Measurements from ENCODE around the gene LDLRAD3.

LDLRAD3 gene

DNA sequence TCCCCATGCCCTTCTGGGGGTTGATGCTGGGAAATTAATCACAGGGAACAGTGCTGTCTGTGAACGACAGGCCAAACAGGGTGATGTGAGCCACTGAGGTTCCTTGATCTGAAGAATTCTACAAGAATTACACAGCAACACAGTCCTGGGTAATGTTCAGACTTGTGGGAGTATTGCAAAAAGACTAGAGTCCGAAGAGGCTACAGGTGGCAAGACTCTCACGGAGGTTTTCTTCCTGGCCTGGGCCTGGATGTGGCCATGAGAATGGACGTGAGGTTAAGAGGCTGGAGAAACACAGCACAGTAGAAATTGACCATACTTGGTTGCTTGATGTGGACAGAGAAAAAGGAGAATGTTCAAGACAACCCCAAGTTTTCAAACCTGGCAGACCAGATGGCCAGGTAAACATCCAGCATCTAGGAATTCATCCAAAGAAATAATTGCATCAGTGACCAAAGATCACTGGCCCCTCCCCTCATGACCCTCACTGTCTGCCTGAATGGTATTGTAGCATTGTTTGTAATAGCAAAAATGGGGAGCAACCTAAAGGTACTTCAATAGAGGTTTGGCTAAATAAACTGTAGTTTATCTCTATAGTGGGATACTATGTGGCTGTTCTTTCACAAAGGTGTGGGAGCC, 274.5 kb downstream of the LDLRAD3 start:
- no peak for DNase-seq

DNA sequence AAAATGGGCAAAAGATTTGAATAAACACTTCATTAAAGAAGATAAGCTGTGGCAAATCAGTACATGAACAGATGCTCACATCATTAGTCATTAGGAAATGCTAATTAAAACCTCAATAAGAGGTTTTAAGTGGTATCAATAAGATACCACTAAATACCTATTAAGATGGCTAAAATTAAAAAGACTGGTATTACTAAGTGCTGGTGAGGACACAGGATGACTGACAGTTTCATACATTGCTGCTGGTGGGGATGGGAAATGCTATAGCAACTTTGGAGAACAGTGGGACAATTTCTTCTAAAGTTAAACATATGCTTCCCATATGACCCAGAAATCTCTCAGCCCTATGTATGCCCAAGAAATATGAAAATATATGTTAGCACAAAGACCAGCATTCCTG, 276.1 kb downstream of the LDLRAD3 start:
- no peak for DNase-seq

DNA sequence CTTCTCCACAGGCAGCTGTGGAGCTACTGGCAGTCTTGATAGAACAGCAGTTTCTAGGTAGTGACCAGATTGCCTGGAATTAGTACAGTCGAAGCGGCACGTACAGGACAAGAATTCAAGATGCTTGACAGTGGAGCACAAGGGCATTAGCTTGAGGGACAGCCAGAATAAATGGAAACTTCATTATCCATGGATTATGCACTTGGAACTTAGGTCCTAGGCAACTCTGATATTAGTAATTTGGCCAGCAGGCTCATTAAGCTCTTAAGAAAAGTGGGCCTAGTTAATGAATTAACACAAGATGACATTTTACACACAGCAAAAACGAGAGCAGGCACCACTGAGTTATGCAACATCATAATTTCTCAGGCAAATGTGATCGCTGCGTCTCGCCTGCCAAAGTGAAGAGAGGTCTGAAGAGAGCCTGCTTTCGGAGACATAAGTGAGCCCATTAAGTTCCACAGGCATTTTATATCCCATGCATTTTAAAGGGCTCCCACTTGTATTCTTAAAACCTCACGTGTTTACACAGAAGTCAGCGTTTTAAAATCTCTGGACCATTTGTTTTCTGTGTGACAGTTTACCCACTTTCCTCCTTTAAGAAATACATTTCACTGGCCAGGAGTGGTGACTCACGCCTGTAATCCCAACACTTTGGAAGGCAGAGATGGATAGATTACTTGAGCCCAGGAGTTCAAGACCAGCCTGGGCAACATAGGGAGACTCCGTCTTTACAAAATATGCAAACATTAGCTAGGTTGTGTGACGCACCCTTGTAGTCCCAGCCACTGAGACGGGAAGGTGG, 279.2 kb downstream of the LDLRAD3 start:
- no peak for DNase-seq

DNA sequence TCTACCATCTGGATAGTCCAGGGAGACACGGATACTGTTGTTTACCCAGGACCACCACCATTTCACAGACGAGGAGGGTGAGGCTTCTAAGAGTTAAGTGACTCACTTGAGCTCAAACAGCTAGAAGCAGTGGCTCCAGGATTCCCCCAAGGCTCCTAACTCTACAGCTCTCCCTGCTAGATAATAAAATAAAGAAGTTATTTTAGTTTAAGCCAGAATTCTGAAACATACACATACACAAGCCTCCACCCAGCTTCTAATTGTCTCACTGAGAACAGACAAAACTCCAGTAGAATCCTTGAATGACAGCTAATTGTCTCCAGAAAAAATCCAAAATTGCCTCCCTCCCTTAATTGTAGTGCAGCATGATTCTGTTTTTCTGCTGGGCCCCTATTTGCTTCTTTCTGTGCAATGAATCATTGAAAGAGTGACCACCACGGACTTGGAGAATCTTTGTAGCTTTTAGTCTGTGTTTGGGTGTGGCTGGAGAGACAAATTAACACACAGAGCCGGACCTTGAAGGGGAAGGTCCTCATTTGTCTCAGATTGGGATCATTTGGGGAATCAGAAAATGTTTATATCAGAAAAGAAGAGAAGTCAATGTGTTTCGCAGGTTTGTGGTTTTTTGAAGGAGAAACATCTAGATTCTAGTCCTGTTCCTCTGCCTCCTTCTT, 280.5 kb downstream of the LDLRAD3 start:
- no peak for DNase-seq

DNA sequence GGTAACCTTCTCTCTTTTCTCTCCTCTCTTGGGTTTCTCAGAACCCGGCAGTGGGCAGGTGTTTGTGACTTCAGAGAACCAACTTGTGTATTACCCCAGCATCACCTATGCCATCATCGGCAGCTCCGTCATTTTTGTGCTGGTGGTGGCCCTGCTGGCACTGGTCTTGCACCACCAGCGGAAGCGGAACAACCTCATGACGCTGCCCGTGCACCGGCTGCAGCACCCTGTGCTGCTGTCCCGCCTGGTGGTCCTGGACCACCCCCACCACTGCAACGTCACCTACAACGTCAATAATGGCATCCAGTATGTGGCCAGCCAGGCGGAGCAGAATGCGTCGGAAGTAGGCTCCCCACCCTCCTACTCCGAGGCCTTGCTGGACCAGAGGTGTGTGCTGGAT, 283.2 kb downstream of the LDLRAD3 start:
- no peak for DNase-seq

DNA sequence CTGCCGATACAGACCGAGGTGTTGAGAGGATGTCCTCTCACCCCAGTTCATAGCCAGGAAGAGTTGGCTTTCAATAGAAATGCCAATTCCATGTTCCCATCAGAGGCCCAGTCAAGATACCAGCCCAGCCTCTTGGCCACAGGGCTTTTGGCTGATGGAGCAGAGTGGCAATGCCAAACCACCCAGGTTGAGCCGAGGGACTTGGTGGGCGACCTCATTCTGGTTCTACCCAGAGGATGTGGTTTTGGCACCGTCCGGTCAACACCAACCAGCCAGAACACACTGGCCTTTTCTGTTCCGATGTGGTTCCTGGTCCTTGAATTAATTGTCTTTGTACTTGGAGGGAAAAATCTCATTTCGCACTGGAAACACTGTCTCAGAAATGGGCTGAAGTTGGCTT, 284.8 kb downstream of the LDLRAD3 start:
- DNase-seq, result no peak

DNA sequence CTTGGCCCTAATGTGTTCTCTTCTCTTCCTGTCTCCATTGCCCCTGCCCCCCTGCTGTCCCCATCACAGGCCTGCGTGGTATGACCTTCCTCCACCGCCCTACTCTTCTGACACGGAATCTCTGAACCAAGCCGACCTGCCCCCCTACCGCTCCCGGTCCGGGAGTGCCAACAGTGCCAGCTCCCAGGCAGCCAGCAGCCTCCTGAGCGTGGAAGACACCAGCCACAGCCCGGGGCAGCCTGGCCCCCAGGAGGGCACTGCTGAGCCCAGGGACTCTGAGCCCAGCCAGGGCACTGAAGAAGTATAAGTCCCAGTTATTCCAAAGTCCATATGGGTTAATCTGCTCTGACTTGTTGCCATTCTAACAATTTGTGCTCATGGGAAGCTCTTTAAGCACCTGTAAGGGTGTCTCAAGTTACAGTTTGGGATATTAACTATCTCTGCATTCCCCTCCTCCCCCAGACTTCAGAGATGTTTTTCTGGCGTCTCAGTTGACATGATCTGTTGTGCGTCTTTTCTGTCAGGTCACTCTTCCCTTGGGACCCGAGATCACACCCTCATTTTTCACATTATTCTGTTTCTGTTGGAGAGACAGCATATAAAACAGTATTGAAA, 285.3 kb downstream of the LDLRAD3 start:
- no peak for DNase-seq

DNA sequence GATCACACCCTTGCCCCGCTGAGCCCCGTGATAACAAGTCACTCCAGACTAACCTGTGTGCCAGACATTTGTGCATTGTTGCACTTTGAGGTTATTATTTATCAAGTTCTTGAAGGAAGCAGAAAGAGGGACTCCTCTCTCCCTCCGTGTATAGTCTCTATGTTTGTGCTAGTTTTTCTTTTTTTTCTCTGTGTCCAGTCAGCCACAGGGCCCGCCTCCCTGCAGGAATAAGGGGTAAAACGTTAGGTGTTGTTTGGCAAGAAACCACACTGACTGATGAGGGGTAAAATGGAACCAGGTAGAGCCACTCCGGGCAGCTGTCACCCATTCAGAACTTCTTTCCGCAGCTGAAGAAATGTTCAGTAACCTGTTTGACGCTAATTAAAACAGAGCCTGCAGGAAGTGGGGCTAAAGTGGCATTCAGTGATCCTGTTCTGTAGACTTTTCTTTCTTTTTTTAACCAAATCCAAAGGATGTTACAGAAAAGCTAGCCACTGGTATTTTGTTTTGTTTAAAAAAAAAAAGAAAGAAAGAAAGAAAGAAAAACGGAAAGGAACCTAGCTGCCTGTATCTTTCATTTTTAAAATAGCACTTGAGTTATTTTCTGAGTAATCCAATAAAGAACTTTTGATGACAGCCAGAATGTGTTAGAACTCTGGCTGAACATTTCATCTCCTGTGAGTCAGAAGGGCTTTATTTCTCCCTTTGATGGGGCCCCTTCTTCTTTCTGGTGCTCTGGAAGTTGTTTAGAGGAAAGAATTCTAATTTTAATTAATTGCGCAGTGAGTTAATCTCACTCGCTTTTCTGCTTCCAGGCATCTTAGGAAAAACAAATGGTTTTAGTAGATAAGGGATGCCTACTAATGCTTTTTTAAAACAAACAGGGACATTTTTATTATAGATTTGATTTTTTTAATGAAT, 287.2 kb downstream of the LDLRAD3 start:
- no peak for DNase-seq

DNA sequence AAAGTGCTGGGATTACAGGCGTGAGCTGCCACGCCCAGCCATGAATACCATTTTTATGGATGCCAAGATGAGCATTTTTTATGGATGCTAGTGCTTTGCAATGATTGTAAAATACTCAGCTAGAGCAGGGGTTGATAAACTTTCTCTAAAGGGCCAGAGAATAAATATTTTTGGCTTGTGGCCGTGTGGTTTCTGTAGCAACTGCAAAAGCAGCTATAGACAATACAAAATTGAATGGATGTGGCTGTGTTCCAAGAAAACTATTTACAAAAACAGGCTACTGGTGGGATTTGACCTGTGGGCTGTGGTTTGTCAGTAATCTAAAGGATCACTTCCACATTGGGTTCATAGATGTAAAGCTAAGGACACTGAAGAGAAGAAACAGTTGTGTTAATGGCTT, 289.3 kb downstream of the LDLRAD3 start:
- no peak for DNase-seq

DNA sequence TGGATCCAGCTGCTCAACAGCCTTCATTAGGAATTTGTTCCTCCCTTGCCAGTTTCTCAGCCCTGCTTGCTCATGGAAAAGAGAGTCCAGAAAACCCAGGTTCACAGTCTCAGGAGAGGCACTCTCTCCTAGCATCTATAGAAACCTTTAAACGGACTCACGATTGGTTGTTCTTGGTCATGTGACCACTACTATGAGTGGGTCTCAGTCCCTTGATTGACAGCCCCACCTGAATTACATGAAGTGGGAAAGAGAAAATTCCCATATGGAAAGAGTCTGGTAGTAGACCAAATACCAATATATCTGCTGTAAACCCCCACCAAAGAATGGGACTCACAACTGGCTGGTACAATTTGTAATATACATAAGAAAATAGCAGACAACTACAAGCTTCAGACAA, 291.0 kb downstream of the LDLRAD3 start:
- DNase-seq, result no peak

DNA sequence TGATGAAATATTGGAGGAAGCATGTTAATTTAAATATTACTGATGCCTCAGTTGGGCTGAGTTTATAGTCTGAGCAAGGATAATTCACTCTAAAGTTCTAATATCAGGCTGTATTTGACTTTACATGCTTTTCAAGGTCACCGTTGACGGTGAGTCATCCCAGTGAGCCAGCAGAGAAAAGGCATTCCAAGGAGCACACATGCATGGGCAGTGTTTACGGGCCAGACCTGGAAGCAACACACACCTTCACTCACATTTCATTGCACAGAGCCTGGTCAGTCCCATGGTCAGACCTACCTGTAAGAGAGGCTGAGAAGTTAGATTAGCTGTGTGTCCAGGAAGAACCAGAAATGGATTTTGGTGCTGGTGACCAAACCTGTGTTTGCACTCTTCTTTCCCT, 291.9 kb downstream of the LDLRAD3 start:
- no peak for DNase-seq

DNA sequence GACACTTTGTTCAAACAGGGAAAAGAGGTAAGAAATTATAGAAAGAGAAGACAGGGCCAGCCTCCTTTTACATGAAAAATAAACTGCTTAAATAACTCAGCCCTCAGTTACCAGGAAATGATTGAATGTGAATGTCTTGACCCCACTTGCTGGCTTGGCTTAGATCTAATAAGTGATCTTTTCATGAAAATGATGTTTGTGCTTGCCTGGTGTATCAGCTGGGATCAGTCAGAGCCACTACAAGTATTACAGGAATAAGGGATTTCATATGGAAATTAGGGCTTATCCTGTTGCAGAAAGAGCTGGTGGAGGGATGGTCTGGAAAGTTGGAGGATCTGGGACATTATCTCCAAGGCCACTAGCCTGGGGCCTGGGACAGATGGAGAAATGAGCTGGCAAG, 293.5 kb downstream of the LDLRAD3 start:
- no peak for DNase-seq

DNA sequence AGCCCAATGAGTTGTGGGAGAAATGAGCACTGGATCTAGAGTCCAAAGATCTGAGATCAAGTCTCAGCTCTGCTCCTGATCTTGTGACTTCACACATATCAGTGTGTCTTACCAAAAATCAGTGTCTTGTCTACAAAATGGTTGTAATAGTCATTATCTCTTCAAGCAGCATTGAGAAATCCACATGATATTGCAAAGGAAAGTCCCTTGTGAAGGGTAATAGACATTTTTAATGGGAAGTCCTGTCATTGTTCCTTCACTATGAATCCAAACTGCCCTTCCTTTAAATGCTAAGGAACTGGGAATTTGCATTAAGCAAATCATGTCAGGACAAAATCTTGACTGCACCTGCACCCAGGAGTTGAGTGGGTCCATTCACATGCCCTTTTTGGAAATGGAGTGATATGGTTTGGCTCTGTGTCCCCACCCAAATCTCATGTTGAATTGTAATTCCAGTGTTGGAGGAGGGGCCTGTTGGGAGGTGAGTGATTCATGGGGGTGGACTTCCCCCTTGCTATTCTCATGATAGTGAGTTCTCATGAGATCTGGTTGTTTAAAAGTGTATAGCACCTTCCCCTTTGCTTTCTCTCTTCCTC, 294.3 kb downstream of the LDLRAD3 start:
- no peak for DNase-seq

DNA sequence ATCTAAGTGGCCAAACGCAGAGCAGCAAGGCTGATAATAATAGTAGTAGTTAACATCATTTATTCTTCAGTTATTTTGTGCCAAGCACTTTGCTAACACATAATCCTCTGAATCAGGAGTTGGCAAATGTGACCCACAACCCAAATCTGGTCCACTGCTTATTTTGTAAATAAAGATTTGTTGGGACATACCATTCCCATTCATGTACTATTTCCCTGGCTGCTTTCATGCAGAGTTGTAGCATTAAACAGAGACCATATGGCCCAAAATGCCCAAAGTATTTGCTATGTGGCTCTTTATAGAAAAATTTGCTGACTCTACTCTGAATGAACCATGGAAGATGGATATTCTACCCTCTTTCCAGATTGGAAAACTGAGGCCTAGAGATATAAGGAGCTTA, 295.0 kb downstream of the LDLRAD3 start:
- no peak for DNase-seq

DNA sequence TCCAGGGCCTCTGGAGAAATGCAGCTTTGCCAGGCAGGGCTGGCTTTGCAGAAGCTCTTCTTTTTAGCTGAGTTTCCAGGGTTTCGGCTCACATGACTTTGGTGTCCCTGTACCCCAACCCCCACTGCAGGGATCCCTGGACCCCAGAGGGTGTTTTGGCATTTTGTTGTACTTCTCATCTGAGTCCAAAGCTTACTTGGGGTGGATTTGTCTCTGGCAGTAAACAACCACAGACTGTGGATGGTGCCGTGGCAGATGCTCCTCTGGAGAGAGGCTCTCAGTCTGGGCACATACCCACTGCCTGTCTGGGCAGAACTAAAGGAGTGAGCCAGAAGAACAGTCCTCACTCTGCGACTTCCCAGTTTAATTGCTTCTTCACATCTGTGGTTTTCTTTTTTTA, 295.8 kb downstream of the LDLRAD3 start:
- no peak for DNase-seq

DNA sequence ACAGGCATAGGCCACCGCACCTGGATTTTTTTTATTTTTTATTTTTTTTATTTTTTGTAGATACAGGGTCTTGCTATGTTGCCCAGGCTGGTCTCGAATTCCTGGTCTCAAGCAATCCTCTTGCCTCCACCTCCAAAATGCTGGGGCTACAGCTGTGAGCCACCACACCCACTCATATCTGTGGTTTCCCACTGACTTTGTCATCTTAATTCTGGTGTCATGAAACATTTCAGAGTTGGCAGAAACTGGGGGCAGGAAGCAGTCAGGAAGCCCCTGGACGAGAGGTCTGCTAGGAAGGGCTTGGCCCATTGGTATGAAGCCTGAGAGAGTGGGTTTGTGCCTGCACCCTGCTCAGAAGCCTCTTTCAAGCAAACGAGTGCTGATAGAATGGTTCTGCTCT, 296.3 kb downstream of the LDLRAD3 start:
- DNase-seq, result no peak

DNA sequence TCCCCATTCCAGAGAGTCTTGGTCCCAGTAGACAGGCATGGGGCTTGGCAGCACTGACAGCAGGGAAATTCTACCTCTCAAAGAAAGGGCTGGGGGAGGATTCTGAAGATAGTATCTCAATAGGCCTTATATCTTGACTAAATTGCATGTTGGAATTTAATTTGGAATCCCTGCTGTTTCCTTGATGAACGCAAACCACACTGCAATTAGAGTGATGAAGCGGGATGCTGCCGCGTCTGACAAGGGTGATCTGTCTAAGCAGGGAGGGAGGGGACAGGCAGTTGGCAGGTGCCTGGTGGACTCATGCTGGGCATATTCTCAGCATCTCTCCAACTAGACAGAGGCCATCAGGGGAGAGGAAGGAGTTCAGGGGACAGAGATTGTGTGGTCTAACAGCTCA, 296.9 kb downstream of the LDLRAD3 start:
- no peak for DNase-seq

DNA sequence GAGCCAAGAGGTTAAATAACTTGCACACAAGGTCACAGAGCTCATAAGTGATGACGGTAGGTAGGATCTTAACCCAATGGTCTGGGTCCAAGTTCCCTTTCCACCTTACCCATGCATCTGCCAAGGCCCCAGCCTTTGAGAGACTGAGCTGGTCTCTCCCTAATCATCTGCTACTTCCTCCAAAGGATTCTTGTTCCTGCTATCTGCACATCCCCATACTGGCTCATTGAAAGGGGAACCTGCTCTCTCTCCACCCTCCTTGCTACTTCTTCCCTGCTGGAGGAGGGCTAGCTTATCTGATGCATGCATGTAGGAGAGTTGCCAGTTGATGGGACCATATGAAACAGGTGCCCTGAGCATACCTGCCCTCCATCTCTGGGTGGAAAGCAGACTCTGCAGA, 297.6 kb downstream of the LDLRAD3 start:
- no peak for DNase-seq

DNA sequence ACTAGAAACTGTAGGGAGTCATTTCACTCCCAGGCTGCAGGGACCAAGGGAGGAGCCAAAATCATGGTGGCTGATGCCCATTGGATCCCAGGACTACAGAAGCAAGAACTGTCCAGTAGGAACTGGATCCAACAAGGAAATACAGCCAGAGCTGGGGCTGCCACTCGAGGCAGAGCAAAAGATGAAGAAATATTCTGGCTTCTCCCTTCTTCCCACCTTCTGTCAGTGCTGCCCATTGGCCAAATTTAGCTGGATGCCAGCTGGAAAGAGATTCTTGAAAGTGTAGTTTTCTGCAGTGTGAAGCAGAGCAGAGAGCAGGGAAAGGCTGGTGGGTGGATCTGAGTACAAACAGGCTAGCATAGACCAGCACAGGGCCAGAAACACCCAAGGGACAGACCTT, 299.8 kb downstream of the LDLRAD3 start:
- DNase-seq, result no peak

DNA sequence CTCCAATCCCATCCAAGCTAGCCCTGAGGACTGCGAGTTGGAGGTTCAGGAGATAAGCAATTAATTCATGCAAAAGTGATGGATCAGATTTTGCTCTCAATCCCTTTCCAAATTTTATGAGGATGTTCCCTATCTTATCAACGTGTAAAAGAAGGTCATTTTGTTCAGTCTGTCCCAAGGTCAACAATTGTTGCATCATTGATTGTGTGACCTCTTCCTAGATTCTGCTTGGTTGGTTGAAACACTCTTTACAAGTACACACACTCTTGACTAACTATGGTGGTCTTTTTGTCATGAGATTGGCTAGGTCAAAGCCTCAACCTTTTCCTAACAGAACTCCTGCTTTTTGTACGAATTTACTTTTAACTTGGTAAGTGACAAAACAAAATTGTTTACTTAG, 303.6 kb downstream of the LDLRAD3 start:
- no peak for DNase-seq

DNA sequence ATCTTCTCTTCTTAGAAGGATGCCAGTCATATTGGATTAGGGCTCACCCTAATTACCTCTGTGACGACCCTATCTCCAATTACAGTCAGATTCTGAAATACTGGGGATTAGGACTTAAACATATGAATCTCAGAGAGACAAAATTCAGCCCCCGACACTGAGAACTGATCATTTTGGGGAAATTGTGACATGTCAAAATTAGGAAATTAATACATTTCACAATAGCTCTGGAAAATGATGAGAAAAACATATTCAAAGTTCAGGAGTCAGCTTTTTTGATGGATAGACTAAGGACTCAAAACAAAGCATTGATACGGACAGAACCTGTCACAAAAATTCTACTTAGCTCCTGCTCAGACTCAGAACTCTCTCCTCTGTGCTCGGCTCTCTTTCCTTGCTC, 304.6 kb downstream of the LDLRAD3 start:
- DNase-seq, result no peak

DNA sequence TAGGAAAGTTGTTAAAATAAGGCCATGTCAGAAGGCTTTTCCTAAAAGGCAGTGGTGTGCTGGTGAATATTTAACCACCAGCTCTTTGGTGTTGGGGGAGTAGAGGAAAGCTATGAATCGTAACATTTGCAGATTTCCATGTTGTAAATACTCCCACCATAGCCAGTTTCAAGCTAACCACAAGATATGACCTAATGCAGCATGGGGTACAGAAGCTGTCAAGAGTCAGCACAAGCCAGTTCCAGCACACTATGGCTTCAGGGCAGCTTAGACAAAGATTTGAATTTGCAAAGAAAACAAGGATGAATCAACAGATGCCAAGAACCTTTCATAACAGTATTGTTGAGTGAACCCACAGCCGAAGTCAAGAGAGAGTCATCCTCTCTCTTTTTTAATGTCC, 305.4 kb downstream of the LDLRAD3 start:
- no peak for DNase-seq

Measured in SHP77 treated with DMSO at 0.1 percent for 48 hours (cell line).